Measurements from ENCODE around the gene KLC1. TPM values are rescaled to one million over a fixed set of nuclear protein-coding genes. Genes with fewer than 3 reads are reported as not detected.

Gene KLC1
- total RNA-seq, 1 experiment from 2014 or later = 121 TPM

- no TSS peak for BruUV-seq (replicated peaks)
- RAD21 ChIA-PET (ENCODE audit: low non-redundant PET in 1 of 2, low total read pairs in 2 of 2, uncharacterized antibody in 2 of 2, unreplicated experiment in 2 of 2) = no interaction called here
- H3K4me3 ChIP-seq (replicated peaks in 1 of 2; ENCODE audit: low read depth in 1 of 2, low read length in 2 of 2) = no peak overlapping the region
Observed at GRCh38 chr14:103651585-103651984, 22.6 kb downstream of the KLC1 start.

More at GRCh38 chr14:103651585-103651984, 22.6 kb downstream of the KLC1 start:
- ChIA-PET CTCF (no interaction called here), POLR2A (no interaction called here)
- Histone ChIP-seq H3K27me3 (ENCODE audit: insufficient read depth, low read length) (no peaks in the 10 kb centered on the region), H4K20me1 (ENCODE audit: insufficient read depth) (no peaks in the 10 kb centered on the region; the same call in 1 of the 2 replicates), H3K9me2 (ENCODE audit: insufficient read depth) (no peaks in the 10 kb centered on the region), H3K4me1 (ENCODE audit: control insufficient read depth in 1 of 2, insufficient read depth in 2 of 2, low read length in 2 of 2) (no peaks in the 10 kb centered on the region), H3K79me2 (ENCODE audit: insufficient read depth, low read length) (peaks cover 95% of the 10 kb centered on the region), H3K9ac (ENCODE audit: low read length) (no peak overlapping the region), H3K27ac (ENCODE audit: low read depth, low read length) (no peak overlapping the region), H3K4me2 (ENCODE audit: low read length) (no peak overlapping the region), H3K9me3 (ENCODE audit: control insufficient read depth in 1 of 2, insufficient read depth in 1 of 2, low read depth in 1 of 2, low read length in 2 of 2) (no peaks in the 10 kb centered on the region), H2AFZ (ENCODE audit: low read depth, low read length, poor library complexity, severe bottlenecking) (no peak overlapping the region), H3K36me3 (ENCODE audit: control insufficient read depth in 1 of 2, insufficient read depth in 2 of 2, low read length in 2 of 2) (peaks cover 15 to 19% of the 10 kb centered on the region in 2 experiments)
- intact Hi-C loops (cut with micrococcal nuclease) = no loop called here
- DNase-seq (ENCODE audit: low read depth, low spot score) = no peak
- peak; percentile 49; the same call in 1 of the 2 replicates for ATAC-seq
- TF ChIP-seq CEBPB (IDR thresholded peaks at IDR 0.05; ENCODE audit: low read depth) (no peak), CBX3 (IDR thresholded peaks at IDR 0.05; ENCODE audit: low read depth) (no peak), REST (IDR thresholded peaks at IDR 0.05; ENCODE audit: low read depth) (no peak), ZFX (IDR thresholded peaks at IDR 0.05) (no peak), SIN3A (IDR thresholded peaks at IDR 0.05; ENCODE audit: low read depth) (no peak), EZH2 (IDR thresholded peaks at IDR 0.05) (no peak), EZH2phosphoT487 (IDR thresholded peaks at IDR 0.05; ENCODE audit: borderline replicate concordance) (no peak), POLR2AphosphoS5 (IDR thresholded peaks at IDR 0.05; ENCODE audit: low read depth, low read length) (no peak), EGR1 (IDR thresholded peaks at IDR 0.05; ENCODE audit: low read depth) (no peak), POLR2A (IDR thresholded peaks at IDR 0.05; ENCODE audit: borderline replicate concordance, extremely low read depth, insufficient read depth, insufficient read length) (no peak), SP1 (IDR thresholded peaks at IDR 0.05; ENCODE audit: low read depth) (no peak), ATF3 (IDR thresholded peaks at IDR 0.05) (no peak), TCF7L2 (IDR thresholded peaks at IDR 0.05; ENCODE audit: borderline replicate concordance, extremely low read depth, insufficient read depth, insufficient read length) (no peak), YY1 (IDR thresholded peaks at IDR 0.05; ENCODE audit: extremely low read depth, insufficient replicate concordance, low read depth, low read length) (no peak), ZNF274 (IDR thresholded peaks at IDR 0.05; ENCODE audit: low read depth, low read length) (no peak), MAX (IDR thresholded peaks at IDR 0.05) (no peak), JUND (IDR thresholded peaks at IDR 0.05) (no peak), ELF1 (IDR thresholded peaks at IDR 0.05; ENCODE audit: borderline replicate concordance, low read depth) (no peak), SRF (IDR thresholded peaks at IDR 0.05; ENCODE audit: low read depth) (no peak), ZBTB33 (IDR thresholded peaks at IDR 0.05; ENCODE audit: extremely low read depth, insufficient replicate concordance, low read length) (no peak)

Measured in HCT116 (cell line).